Measurements from ENCODE around the gene SIGMAR1. TPM values are rescaled to one million over a fixed set of nuclear protein-coding genes. Genes with fewer than 3 reads are reported as not detected.

The SIGMAR1 gene
- total RNA-seq, 4 donors from 2014 or later = 34.1 to 86.7 (median 68.7) TPM

DNA sequence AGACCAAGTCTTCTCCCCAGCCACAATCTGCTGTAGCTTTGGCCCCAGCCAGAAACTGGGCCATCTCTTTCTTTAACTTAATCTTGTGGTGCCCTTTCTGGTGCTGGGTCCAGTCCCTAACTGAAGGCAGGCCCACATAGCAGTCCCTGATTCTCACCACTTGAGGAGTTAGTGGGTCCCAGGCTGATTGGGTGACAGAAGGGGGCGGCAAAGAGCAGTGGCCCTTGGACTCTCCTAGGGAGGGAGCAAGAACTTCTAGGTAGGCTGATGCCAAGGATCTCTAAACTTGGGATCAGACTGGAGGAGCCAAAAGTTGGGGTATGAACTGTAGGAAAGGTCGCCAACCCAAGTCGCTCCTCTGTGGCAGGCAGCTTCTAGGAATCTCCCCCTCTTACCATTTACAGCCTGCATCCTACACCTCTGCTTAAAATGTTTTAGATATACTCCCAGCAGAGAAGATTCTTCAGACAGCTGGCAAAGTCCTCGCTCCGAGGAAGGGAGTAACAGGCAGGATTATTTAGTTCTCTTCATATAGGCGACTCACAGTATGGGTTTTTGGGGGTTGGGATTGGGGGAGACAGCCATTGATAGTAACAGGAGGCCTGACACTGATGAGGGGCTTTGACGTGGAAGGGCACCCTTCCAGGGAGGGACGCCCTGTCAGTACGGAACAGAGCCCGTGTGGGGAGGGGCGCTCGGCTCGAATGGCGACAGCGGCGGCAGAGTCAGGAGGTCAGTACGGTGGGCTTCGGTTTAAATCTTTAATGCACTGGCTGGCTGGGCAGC lies 26.9 kb upstream of the SIGMAR1 start:
- no peak for TF ChIP-seq CTCF (IDR thresholded peaks at IDR 0.05; ENCODE audit: low read depth)

GRCh38 chr9:34663303-34663605 lies 25.7 kb upstream of the SIGMAR1 start:
- no peak for TF ChIP-seq CTCF (IDR thresholded peaks at IDR 0.05; ENCODE audit: low read depth)

DNA sequence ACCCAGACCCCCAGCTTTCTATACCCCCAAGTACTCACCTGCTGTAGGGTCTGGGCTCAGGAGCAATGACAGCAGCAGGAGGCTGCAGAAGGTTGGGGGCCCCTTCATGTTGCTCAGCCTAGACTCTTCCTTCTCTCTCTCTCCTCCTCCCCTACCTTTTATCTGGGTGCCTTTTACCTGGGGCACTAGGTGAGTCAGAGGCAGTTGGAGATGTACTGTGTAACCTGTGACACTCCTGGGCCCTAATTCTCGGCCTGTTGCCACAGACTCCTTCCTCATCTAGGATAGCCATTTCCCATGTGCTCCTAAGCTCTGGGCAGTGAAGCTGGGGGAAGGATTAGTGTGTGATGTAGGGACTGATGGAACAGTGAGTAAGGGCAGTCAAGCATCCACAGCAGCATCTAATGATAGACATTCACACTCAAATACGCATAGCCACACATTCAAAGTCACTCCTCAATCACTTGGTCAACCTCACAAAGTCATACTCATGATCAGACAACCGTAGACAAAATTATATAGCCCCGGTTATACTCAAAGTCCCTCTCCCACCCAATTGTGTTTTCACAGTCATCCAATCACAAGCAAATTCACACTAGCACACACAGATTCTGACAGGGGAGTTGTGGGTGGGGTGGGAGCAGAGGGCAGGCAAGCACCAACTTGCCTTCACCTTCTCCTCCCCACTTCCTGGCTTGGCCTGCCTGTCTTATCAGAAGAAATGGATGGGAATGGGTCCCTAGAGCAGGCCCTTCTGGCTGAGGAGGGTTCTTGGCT lies 25.1 kb upstream of the SIGMAR1 start, which contains the start of gene CCL27:
TSS of gene CCL27 (minus strand) at position 132 of the 777 bp plus-strand sequence. CDS start at position 108, 24 bp downstream.
- TF ChIP-seq CTCF (IDR thresholded peaks at IDR 0.05; ENCODE audit: low read depth) = no peak

DNA sequence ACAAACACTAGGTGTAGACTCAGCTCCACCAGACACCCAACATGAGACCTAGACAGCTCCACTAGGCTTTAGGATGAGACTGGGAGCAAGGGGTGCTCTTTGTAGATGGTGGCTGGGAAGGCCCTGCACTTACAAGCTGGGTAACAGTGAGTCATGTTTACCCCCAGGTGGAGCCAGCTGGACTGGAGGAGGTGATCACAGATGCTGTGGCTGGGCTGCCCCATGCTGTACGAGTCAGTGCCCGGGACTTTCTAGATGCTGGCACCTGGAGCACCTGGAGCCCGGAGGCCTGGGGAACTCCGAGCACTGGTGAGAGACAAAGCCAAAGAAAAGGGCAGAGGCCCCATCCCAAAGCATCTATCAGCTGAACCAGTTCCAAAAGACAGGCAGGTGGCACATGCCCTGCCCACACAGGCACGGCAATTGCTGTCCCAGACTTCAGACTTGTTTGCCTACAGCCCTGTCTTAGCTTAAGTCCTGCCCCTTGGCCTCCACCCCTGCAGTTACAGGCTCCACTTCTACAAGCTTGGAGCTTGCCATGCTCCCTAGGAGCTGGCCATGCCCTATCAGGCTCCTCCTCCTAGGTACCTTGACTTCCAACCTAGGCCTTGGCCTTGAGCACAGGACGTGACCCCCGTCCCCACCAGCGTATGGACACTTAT lies 22.1 kb upstream of the SIGMAR1 start:
- no peak for TF ChIP-seq CTCF (IDR thresholded peaks at IDR 0.05; ENCODE audit: low read depth)

DNA sequence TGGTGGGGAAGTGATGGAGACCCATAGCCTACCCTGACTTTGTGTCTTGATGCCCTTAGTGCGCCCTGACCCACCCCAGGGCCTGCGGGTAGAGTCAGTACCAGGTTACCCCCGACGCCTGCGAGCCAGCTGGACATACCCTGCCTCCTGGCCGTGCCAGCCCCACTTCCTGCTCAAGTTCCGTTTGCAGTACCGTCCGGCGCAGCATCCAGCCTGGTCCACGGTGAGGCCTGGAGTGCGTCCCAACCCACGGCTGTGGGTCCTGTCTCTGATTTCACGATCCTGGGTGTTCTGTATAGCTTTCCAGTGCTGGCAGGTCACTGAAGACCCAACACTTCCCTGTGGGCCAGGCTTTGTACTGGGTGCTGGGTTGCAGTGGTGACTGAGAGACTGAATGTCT lies 20.9 kb upstream of the SIGMAR1 start:
- TF ChIP-seq CTCF (IDR thresholded peaks at IDR 0.05; ENCODE audit: low read depth) = no peak

- no peak for TF ChIP-seq CTCF (IDR thresholded peaks at IDR 0.05; ENCODE audit: low read depth)
Observed at GRCh38 chr9:34656992-34657391, 19.4 kb upstream of the SIGMAR1 start.

DNA sequence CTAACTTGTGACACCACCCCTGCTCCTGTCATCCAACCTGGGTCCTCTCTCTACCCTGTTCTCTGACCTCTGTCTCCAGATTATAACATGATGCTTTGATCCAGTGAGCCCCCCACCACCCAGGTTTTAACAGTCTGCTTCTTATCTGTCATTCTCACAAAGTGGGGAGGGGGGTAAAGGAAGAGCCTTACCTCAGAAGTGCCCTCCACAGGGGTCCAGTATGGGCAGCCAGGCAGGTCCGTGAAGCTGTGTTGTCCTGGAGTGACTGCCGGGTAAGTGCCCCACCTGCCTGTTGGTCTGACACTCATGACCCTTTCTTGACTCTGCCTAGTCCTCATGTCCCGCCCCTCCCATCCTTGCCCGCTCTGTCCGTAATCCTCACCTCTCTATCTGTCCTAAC lies 17.8 kb upstream of the SIGMAR1 start:
- no peak for TF ChIP-seq CTCF (IDR thresholded peaks at IDR 0.05; ENCODE audit: low read depth)

Measured in subcutaneous adipose tissue (tissue), 4 donors.